IMR-90 (cell line): Measurements from ENCODE around the gene SIX6. TPM values are rescaled to one million over a fixed set of nuclear protein-coding genes. Genes with fewer than 3 reads are reported as not detected.

ENCODE experiments used
- ATAC-seq: fragments of 200-7000 bp; cut with Tn5 transposase; 2 replicates; pipeline ENCODE4 v1.9.1; 2020; ENCODE audit warnings: low read depth, mild to moderate bottlenecking, moderate library complexity
- BruUV-seq: library from RNA; stranded (reverse); fragments of 400-500 nt; replicated peaks from 2 replicates; lab custom pipeline; 2021; lab: Mats Ljungman, UMichigan
- CTCF ChIA-PET: fragments of 300-600 bp; formaldehyde crosslinking; extraction: SDS; loops from one replicate; lab custom pipeline; 2021; ENCODE audit warnings: antibody characterized with exemption; lab: Yijun Ruan, JAX
- POLR2A ChIA-PET: fragments of 300-600 bp; sonication (Branson Sonifier 250); formaldehyde crosslinking; loops from one replicate; lab custom pipeline; 2022; ENCODE audit warnings: antibody characterized with exemption; ENCODE audit not compliant: unreplicated experiment; lab: Charles Lee
- DNase-seq: peaks from one replicate; pipeline ENCODE4 v3.0.0; 2013
- H2AFZ ChIP-seq: replicated peaks from 2 replicates; pipeline ENCODE3; 2013; ENCODE audit warnings: low read length, mild to moderate bottlenecking; ENCODE audit not compliant: poor library complexity
- H2AK5ac ChIP-seq: 2 replicates; pipeline ENCODE4 v1.6.1; 2013; ENCODE audit warnings: low read depth, low read length, inconsistent platforms
- H2AK9ac ChIP-seq: replicated peaks from 2 replicates; pipeline ENCODE3; 2013; ENCODE audit warnings: mild to moderate bottlenecking, low read depth, low read length, moderate library complexity; ENCODE audit not compliant: poor library complexity
- H2BK120ac ChIP-seq: 2 replicates; pipeline ENCODE4 v1.6.1; 2013; ENCODE audit warnings: low read depth, low read length, inconsistent platforms
- H2BK15ac ChIP-seq: 3 replicates; pipeline ENCODE4 v1.6.1; 2013; ENCODE audit warnings: low read depth, low read length, inconsistent platforms
- H2BK20ac ChIP-seq: 2 replicates; pipeline ENCODE4 v1.6.1; 2013; ENCODE audit warnings: low read depth, mild to moderate bottlenecking, inconsistent platforms, low read length, moderate library complexity
- H2BK5ac ChIP-seq: 2 replicates; pipeline ENCODE4 v1.6.1; 2013; ENCODE audit warnings: mild to moderate bottlenecking, low read depth, low read length, inconsistent platforms; ENCODE audit not compliant: poor library complexity, severe bottlenecking
- H3K14ac ChIP-seq: replicated peaks from 2 replicates; pipeline ENCODE4 v1.6.1; 2013; ENCODE audit warnings: low read depth, low read length, inconsistent platforms
- H3K18ac ChIP-seq: 2 replicates; pipeline ENCODE4 v1.6.1; 2013; ENCODE audit warnings: low read depth, low read length, control low read depth
- H3K23ac ChIP-seq: 2 replicates; pipeline ENCODE4 v1.6.1; 2013; ENCODE audit warnings: low read depth, low read length, inconsistent platforms
- H3K27ac ChIP-seq: 2 replicates; pipeline ENCODE4 v1.5.1; 2013; ENCODE audit warnings: mild to moderate bottlenecking, control low read depth, low read length; ENCODE audit not compliant: insufficient read depth
- H3K27me3 ChIP-seq: 2 replicates; pipeline ENCODE4 v1.6.1; 2013; ENCODE audit warnings: low read length; ENCODE audit not compliant: control insufficient read depth, insufficient read depth
- H3K36me3 ChIP-seq: 2 replicates; pipeline ENCODE4 v1.6.1; 2013; ENCODE audit warnings: low read length, mixed read lengths; ENCODE audit not compliant: control insufficient read depth, insufficient read depth
- H3K4ac ChIP-seq: 2 replicates; pipeline ENCODE4 v1.6.1; 2013; ENCODE audit warnings: low read depth, low read length, inconsistent platforms
- H3K4me1 ChIP-seq: 2 replicates; pipeline ENCODE4 v1.6.1; 2013; ENCODE audit warnings: low read length, mixed read lengths; ENCODE audit not compliant: control insufficient read depth, insufficient read depth
- H3K4me2 ChIP-seq: 2 replicates; pipeline ENCODE4 v1.6.1; 2013; ENCODE audit warnings: low read depth, mild to moderate bottlenecking, control low read depth, low read length, moderate library complexity
- H3K4me3 ChIP-seq: 2 replicates; pipeline ENCODE4 v1.5.1; 2013; ENCODE audit warnings: low read depth, mild to moderate bottlenecking, control low read depth, low read length, moderate library complexity; ENCODE audit not compliant: insufficient read depth
- H3K56ac ChIP-seq: 2 replicates; pipeline ENCODE4 v1.6.1; 2013; ENCODE audit warnings: low read length, inconsistent platforms; ENCODE audit not compliant: insufficient read depth; ENCODE audit errors: extremely low read depth
- H3K79me1 ChIP-seq, 2 experiments: 2 replicates each; pipeline ENCODE4 v1.6.1; 2013; ENCODE audit warnings: low read length in 2 of 2, inconsistent platforms in 1 of 2, low read depth in 1 of 2
- H3K9ac ChIP-seq: 2 replicates; pipeline ENCODE4 v1.6.1; 2013; ENCODE audit warnings: low read depth, low read length, control low read depth
- H3K9me1 ChIP-seq: 2 replicates; pipeline ENCODE4 v1.6.1; 2013; ENCODE audit warnings: low read length, inconsistent platforms; ENCODE audit not compliant: insufficient read depth
- H3K9me3 ChIP-seq: 2 replicates; pipeline ENCODE4 v1.6.1; 2013; ENCODE audit warnings: low read length; ENCODE audit not compliant: control insufficient read depth, insufficient read depth
- H4K20me1 ChIP-seq: 2 replicates; pipeline ENCODE4 v1.6.1; 2013; ENCODE audit warnings: low read length, inconsistent platforms; ENCODE audit not compliant: insufficient read depth
- H4K5ac ChIP-seq: 2 replicates; pipeline ENCODE4 v1.6.1; 2013; ENCODE audit warnings: mild to moderate bottlenecking, low read depth, low read length, control low read depth
- H4K8ac ChIP-seq, 2 experiments: 2 replicates each; pipeline ENCODE4 v1.6.1; 2013; ENCODE audit warnings: low read depth in 2 of 2, low read length in 2 of 2, control low read depth in 1 of 2, inconsistent platforms in 1 of 2
- H4K91ac ChIP-seq: 2 replicates; pipeline ENCODE4 v1.6.1; 2013; ENCODE audit warnings: low read depth, low read length, inconsistent platforms; ENCODE audit not compliant: insufficient read depth
- WGBS, 2 experiments: methylation state at CpG; one replicate each; pipeline versions ENCODE4 v1.1.5 to v1.1.7; 2013; ENCODE audit warnings: missing lambda C conversion rate in 2 of 2; ENCODE audit not compliant: insufficient read length in 1 of 2; ENCODE audit errors: extremely low coverage in 2 of 2; 5-methylcytosine and 5-hydroxymethylcytosine counted together
- dilution Hi-C: fragments of 300-500 bp; cut with HindIII; formaldehyde crosslinking; loops from one replicate; pipeline ENCODE4 v1.14.3; 2018; ENCODE audit warnings: low sequenced_read_pairs; ENCODE audit not compliant: unreplicated experiment
- in situ Hi-C: fragments of 300-500 bp; cut with MboI; formaldehyde crosslinking; loops from 3 replicates; pipeline ENCODE4 v1.14.3; 2019; ENCODE audit warnings: low sequenced_read_pairs, inconsistent platforms, mixed read lengths
- intact Hi-C: fragments of 100-400 bp; cut with micrococcal nuclease; formaldehyde crosslinking; loops from 2 replicates; pipeline ENCODE4 v1.10.0; 2022
- polyA plus RNA-seq, 3 experiments: library from polyadenylated mRNA; depleted of rRNA; stranded (reverse); fragments of >200 nt; gene quantifications; 2 replicates each; pipeline ENCODE4 v1.2.3, GENCODE V29; 2012; ENCODE audit warnings: low replicate concordance in 1 of 3
- total RNA-seq: library from RNA; depleted of rRNA; stranded (reverse); fragments of >200 nt; gene quantifications from 2 replicates; pipeline ENCODE4 v1.2.3, GENCODE V29; 2012
- TF ChIP-seq, protein P1 (sequence below): conservative IDR thresholded peaks from 2 replicates; pipeline ENCODE4 v1.5.1; 2012; ENCODE audit warnings: mild to moderate bottlenecking, low read depth, low read length, improper control_type of control experiment
- TF ChIP-seq, protein P2 (sequence below): fragments of 150-350 bp; IDR thresholded peaks from 2 replicates; pipeline ENCODE4 v1.6.1; 2017; ENCODE audit warnings: mild to moderate bottlenecking, antibody characterized with exemption, low read length, low read depth

The SIX6 gene
- total and polyA plus RNA-seq, 2 of the 4 experiments (the other 2 are of a cell fraction): not detected

DNA sequence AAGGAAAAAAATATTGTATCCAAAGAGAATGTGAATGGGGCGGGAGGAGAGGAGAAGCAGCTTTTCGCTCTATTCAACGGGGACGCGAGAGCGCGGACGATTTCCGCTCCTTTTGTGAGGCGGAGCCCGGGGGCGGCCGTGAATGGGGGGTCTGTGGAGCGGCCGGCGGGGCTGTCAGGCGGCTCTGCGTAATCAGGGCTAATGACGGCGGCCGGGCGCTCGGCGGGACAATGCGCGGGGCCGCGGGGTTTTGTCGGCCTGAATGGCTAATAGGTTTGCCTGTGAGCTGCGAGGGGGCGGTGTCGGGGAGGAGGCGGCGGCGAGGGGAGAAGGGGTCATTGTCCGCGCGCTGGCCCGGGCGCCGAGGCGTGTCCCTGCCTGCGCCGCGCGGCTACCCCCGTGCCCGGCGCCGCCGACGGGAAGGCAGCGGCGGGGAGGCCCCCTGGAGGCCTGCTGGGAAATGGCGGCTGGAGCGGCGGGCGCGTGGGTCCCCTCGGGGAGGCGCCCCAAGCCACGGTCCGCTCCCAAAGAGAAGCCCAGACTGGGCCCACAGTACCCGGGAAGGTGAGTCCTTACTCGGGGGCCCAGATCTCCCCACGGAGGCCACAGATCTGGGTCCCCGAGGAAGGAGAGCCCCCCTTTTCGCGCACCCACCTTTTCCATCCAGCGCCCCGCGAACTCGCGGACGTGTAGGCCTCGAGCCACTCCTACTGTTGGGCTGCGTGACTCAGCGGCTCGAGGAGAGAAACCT lies 6.0 kb downstream of the SIX6 start:
- Histone ChIP-seq H2AK9ac (no peak overlapping the region), H2BK20ac (no peak overlapping the region), H4K91ac (no peak overlapping the region), H3K9me1 (no peaks in the 10 kb centered on the region), H3K4ac (no peak overlapping the region), H4K8ac (no peak overlapping the region), H3K36me3 (no peaks in the 10 kb centered on the region), H2BK5ac (no peak overlapping the region), H3K4me1 (no peaks in the 10 kb centered on the region), H3K14ac (no peak overlapping the region), H3K79me1 (no peaks in the 10 kb centered on the region), H3K9ac (no peak overlapping the region), H3K56ac (no peak overlapping the region), H3K18ac (no peak overlapping the region), H2BK120ac (no peak overlapping the region), H3K4me3 (peak overlapping the region; percentile 39), H3K23ac (no peak overlapping the region), H4K5ac (no peak overlapping the region), H2AFZ (peak overlapping the region; percentile 86), H4K20me1 (no peaks in the 10 kb centered on the region), H3K27me3 (peaks cover 73% of the 10 kb centered on the region), H2BK15ac (no peak overlapping the region), H3K9me3 (peaks cover 14% of the 10 kb centered on the region), H2AK5ac (no peak overlapping the region), H3K4me2 (peak overlapping the region; percentile 59), H3K27ac (no peak overlapping the region)
- no peak for DNase-seq
- dilution Hi-C loops (no loop called here), intact Hi-C loops (no loop called here), in situ Hi-C loops (no loop called here)
- POLR2A ChIA-PET: no interaction called here
- no TSS peak for BruUV-seq
- WGBS, 2 experiments: 3% methylated on average over 31 of the region's 79 CpGs; no CpG with 5 or more reads in 1 of the 2 experiments
- CTCF ChIA-PET: no interaction called here
- TF ChIP-seq, protein P1, sequence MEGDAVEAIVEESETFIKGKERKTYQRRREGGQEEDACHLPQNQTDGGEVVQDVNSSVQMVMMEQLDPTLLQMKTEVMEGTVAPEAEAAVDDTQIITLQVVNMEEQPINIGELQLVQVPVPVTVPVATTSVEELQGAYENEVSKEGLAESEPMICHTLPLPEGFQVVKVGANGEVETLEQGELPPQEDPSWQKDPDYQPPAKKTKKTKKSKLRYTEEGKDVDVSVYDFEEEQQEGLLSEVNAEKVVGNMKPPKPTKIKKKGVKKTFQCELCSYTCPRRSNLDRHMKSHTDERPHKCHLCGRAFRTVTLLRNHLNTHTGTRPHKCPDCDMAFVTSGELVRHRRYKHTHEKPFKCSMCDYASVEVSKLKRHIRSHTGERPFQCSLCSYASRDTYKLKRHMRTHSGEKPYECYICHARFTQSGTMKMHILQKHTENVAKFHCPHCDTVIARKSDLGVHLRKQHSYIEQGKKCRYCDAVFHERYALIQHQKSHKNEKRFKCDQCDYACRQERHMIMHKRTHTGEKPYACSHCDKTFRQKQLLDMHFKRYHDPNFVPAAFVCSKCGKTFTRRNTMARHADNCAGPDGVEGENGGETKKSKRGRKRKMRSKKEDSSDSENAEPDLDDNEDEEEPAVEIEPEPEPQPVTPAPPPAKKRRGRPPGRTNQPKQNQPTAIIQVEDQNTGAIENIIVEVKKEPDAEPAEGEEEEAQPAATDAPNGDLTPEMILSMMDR: peak; percentile 45
- TF ChIP-seq, protein P2, sequence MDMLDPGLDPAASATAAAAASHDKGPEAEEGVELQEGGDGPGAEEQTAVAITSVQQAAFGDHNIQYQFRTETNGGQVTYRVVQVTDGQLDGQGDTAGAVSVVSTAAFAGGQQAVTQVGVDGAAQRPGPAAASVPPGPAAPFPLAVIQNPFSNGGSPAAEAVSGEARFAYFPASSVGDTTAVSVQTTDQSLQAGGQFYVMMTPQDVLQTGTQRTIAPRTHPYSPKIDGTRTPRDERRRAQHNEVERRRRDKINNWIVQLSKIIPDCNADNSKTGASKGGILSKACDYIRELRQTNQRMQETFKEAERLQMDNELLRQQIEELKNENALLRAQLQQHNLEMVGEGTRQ: no peak
- peak; percentile 84 for ATAC-seq
